ENCODE measurements around the gene MAEA. TPM values are rescaled to one million over a fixed set of nuclear protein-coding genes. Genes with fewer than 3 reads are reported as not detected.

The MAEA gene
- total and polyA plus RNA-seq, 10 of the 15 experiments (the other 5 are each of a cell fraction or from before 2014, with no cell fraction given): 3.6 to 67.1 (median 54.6) TPM

- no peak overlapping the region for H3K4me3 ChIP-seq
- no peak for DNase-seq (ENCODE audit: low read depth, low spot score)
- peaks cover 11% of the 10 kb centered on the region for H3K79me2 ChIP-seq (ENCODE audit: control insufficient read depth, insufficient read depth, low read length)
- WGBS (ENCODE audit: insufficient coverage, insufficient replicate concordance, low lambda C conversion rate, missing lambda C conversion rate): 93% methylated on average over 39 of the region's 40 CpGs
- no peak for FAIRE-seq
- in situ Hi-C loops (cut with MboI): no loop called here
- no peak overlapping the region for H3K4me2 ChIP-seq (ENCODE audit: control insufficient read depth, insufficient read depth)
- H3K36me3 ChIP-seq (ENCODE audit: control insufficient read depth in 2 of 2, insufficient read depth in 2 of 2, low read length in 1 of 2): peaks cover 13 to 15% of the 10 kb centered on the region in 2 experiments; a peak in 3 of 4 replicates
- no TSS peak for BruUV-seq (replicated peaks)
- intact Hi-C loops (cut with micrococcal nuclease; ENCODE audit: unreplicated experiment): no loop called here
- H3K9ac ChIP-seq (ENCODE audit: control insufficient read depth, insufficient read depth, low read length): no peak overlapping the region
- H3K9me3 ChIP-seq (replicated peaks; ENCODE audit: control insufficient read depth, insufficient read depth, low read length): no peaks in the 10 kb centered on the region; the same call in 2 of the 3 replicates
- ATAC-seq: no peak
- ChIA-PET RAD21 (ENCODE audit: unreplicated experiment) (interaction anchor here (0.9 kb wide), 1 partner anchor 46 kb away, joined by 3 read pairs; the partner anchor contains the start of gene UVSSA), CTCF (interaction anchor here (0.6 to 1.7 kb wide), 4 partner anchors 10 to 314 kb away, joined by 3 to 4 read pairs (median 4); partner anchors contain the start of gene IDUA), SMC1A (ENCODE audit: uncharacterized antibody, unreplicated experiment) (no interaction called here), POLR2A (no interaction called here)
- TF ChIP-seq ETV6 (conservative IDR thresholded peaks at IDR 0.05 in 1 of 2, IDR thresholded peaks at IDR 0.05 in 1 of 2; ENCODE audit: borderline replicate concordance in 1 of 2, low read depth in 1 of 2) (no peak), ATF3 (IDR thresholded peaks at IDR 0.05; ENCODE audit: borderline replicate concordance, extremely low read depth, low read depth, low read length) (no peak), KDM1A (IDR thresholded peaks at IDR 0.05; ENCODE audit: borderline replicate concordance) (no peak), DPF2 (IDR thresholded peaks at IDR 0.05) (no peak), NBN (IDR thresholded peaks at IDR 0.05) (no peak), FOXK2 (IDR thresholded peaks at IDR 0.05) (no peak), TCF3 (IDR thresholded peaks at IDR 0.05; ENCODE audit: borderline replicate concordance, insufficient read depth, low read depth, low read length) (no peak), FOXM1 (IDR thresholded peaks at IDR 0.05; ENCODE audit: low read depth, low read length) (no peak), GATAD2B (conservative IDR thresholded peaks at IDR 0.05; ENCODE audit: low read depth) (no peak), TCF12 (IDR thresholded peaks at IDR 0.05; ENCODE audit: low read depth, low read length) (no peak)
- H4K20me1 ChIP-seq (ENCODE audit: control insufficient read depth, insufficient read depth): no peaks in the 10 kb centered on the region
- no peak overlapping the region for H3K27ac ChIP-seq (ENCODE audit: control insufficient read depth, insufficient read depth)
- H3K4me1 ChIP-seq (ENCODE audit: control insufficient read depth, insufficient read depth, low read length): no peaks in the 10 kb centered on the region; the same call in 1 of the 2 replicates
- H3K27me3 ChIP-seq (replicated peaks in 1 of 2; ENCODE audit: control insufficient read depth in 2 of 2, insufficient read depth in 2 of 2, low read length in 1 of 2): no peaks in the 10 kb centered on the region
- H2AFZ ChIP-seq (ENCODE audit: control insufficient read depth, low read depth, low read length): no peak overlapping the region
Measured at GRCh38 chr4:1300466-1301455, 11.1 kb downstream of the MAEA start.

Measured in GM12878 (cell line).